GM10266 (cell line): ENCODE data around the gene DNALI1.
"Not testable (repeated sequence)": the region's sequence is repeated elsewhere in the genome, so short reads cannot be mapped to it uniquely, and the experiment has no call there.

Source experiments
- DNase-seq: peaks from one replicate; pipeline ENCODE4 v3.0.0; 2012; ENCODE audit errors: extremely low spot score
- CTCF ChIP-seq: IDR thresholded peaks from 2 replicates; pipeline ENCODE4 v1.5.1; 2012; ENCODE audit warnings: mild to moderate bottlenecking, low read depth; ENCODE audit not compliant: control insufficient read depth, insufficient read depth; ENCODE audit errors: missing control alignments

Gene DNALI1

GRCh38 chr1:37519613-37520012, 37.1 kb upstream of the DNALI1 start:
- no peak for TF ChIP-seq CTCF
- no peak for DNase-seq

- not testable (repeated sequence) for DNase-seq
Measured at GRCh38 chr1:37529888-37530287, 26.9 kb upstream of the DNALI1 start.

- DNase-seq = not testable (repeated sequence)
Measured at GRCh38 chr1:37532418-37533156, 24.2 kb upstream of the DNALI1 start.

- no peak for TF ChIP-seq CTCF
- DNase-seq = no peak
Measured at GRCh38 chr1:37533317-37534093, 23.2 kb upstream of the DNALI1 start.

GRCh38 chr1:37537378-37537777, 19.4 kb upstream of the DNALI1 start:
- no peak for DNase-seq

GRCh38 chr1:37539154-37539553, 17.6 kb upstream of the DNALI1 start:
- DNase-seq = not testable (repeated sequence)

More at GRCh38 chr1:37537378-37537777, 19.4 kb upstream of the DNALI1 start:
- no peak for TF ChIP-seq CTCF

GRCh38 chr1:37540036-37540785, 16.5 kb upstream of the DNALI1 start:
- no peak for TF ChIP-seq CTCF
- no peak for DNase-seq

- no peak for DNase-seq
- no peak for TF ChIP-seq CTCF
Measured at GRCh38 chr1:37544530-37544929, 12.2 kb upstream of the DNALI1 start.
